SU-DHL-6 (cell line): Measurements from ENCODE around the gene NUP42.
"Not testable (repeated sequence)": the region's sequence is repeated elsewhere in the genome, so short reads cannot be mapped to it uniquely, and the experiment has no call there.

Source experiments
- EZH2phosphoT487 ChIP-seq: fragments of 200-600 bp; sonication (generic), shearing (Covaris generic); conservative IDR thresholded peaks from 2 replicates; pipeline ENCODE4 v1.6.1; 2018; ENCODE audit warnings: mild to moderate bottlenecking, antibody characterized with exemption, low read length, moderate library complexity, mixed read lengths
- TF ChIP-seq, protein P1 (sequence below): fragments of 200-600 bp; sonication (generic); IDR thresholded peaks from one replicate; pipeline ENCODE4 v1.5.1; 2017; ENCODE audit warnings: antibody characterized with exemption, mild to moderate bottlenecking, low read length, moderate library complexity; ENCODE audit not compliant: insufficient read depth, poor library complexity, severe bottlenecking

DNA sequence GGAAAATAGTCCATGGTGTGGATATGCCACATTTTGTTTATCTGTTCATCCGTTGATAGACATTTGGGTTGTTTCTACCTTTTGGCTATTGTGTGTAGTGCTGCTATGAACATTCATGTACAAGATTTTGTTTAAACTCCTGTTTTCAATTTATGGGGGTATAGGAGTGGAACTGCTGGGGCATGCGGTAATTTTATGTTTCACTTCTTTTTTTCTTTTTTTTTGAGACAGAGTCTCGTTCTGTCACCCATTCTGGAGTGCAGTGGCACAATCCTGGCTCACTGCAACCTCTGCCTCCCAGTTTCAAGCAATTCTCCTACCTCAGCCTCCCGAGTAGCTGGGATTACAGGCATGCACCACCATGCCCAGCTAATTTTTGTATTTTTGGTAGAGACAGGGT is 42.5 kb downstream of the NUP42 start:
- TF ChIP-seq, protein P1, sequence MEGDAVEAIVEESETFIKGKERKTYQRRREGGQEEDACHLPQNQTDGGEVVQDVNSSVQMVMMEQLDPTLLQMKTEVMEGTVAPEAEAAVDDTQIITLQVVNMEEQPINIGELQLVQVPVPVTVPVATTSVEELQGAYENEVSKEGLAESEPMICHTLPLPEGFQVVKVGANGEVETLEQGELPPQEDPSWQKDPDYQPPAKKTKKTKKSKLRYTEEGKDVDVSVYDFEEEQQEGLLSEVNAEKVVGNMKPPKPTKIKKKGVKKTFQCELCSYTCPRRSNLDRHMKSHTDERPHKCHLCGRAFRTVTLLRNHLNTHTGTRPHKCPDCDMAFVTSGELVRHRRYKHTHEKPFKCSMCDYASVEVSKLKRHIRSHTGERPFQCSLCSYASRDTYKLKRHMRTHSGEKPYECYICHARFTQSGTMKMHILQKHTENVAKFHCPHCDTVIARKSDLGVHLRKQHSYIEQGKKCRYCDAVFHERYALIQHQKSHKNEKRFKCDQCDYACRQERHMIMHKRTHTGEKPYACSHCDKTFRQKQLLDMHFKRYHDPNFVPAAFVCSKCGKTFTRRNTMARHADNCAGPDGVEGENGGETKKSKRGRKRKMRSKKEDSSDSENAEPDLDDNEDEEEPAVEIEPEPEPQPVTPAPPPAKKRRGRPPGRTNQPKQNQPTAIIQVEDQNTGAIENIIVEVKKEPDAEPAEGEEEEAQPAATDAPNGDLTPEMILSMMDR, result not testable (repeated sequence)
- TF ChIP-seq EZH2phosphoT487, result not testable (repeated sequence)
